Measurements from ENCODE around the gene LRRC36. TPM values are rescaled to one million over a fixed set of nuclear protein-coding genes. Genes with fewer than 3 reads are reported as not detected.

The LRRC36 gene
- total and polyA plus RNA-seq, 2 of the 13 experiments (the other 11 are each of a cell fraction or from before 2014, with no cell fraction given) = 0.12 to 0.15 TPM

GRCh38 chr16:67399749-67400704 lies 73.4 kb downstream of the LRRC36 start:
- Histone ChIP-seq H3K4me1 (ENCODE audit: insufficient read depth, low read length) (peaks cover 37% of the 10 kb centered on the region), H3K27me3 (ENCODE audit: control insufficient read depth in 1 of 2, insufficient read depth in 2 of 2, low read length in 2 of 2) (peaks cover 0 to 7% of the 10 kb centered on the region in 2 experiments; a peak in 1 of 5 replicates), H4K20me1 (ENCODE audit: insufficient read depth, low read length) (no peaks in the 10 kb centered on the region), H3K9me3 (ENCODE audit: low read length) (no peaks in the 10 kb centered on the region), H3K9ac (ENCODE audit: insufficient read depth, low read depth, low read length) (no peak overlapping the region), H3K4me2 (ENCODE audit: low read depth, low read length) (no peak overlapping the region), H2AFZ (ENCODE audit: low read length) (no peak overlapping the region), H3K4me3 (replicated peaks in 1 of 3; ENCODE audit: insufficient read depth in 1 of 3, low read depth in 2 of 3, low read length in 3 of 3) (no peak overlapping the region), H3K36me3 (replicated peaks in 1 of 2; ENCODE audit: control insufficient read depth in 1 of 2, insufficient read depth in 2 of 2, low read length in 2 of 2) (no peaks in the 10 kb centered on the region), H3K27ac (ENCODE audit: extremely low read length, insufficient read depth, low read length) (no peak overlapping the region), H3K79me2 (ENCODE audit: insufficient read depth, low read length) (no peaks in the 10 kb centered on the region)
- POLR2A ChIA-PET = no interaction called here
- DNase-seq (ENCODE audit: low spot score) = no peak
- intact Hi-C loops (cut with micrococcal nuclease; ENCODE audit: unreplicated experiment) (no loop called here), in situ Hi-C loops (cut with HindIII; ENCODE audit: extremely low pct_ligation_motif_present, low pct_unique_long_range_greater_than_20kb) (no loop called here)
- CTCF ChIA-PET (ENCODE audit: low intra/inter-chr PET ratio, low total read pairs) = interaction anchor here (1.8 kb wide), 1 partner anchor 74 kb away, joined by 6 read pairs; the partner anchor contains the start of genes KCTD19 and LRRC36
- ATAC-seq = no peak
- FAIRE-seq = no peak
- WGBS (ENCODE audit: low lambda C conversion rate) = 50% methylated on average over 11 of the region's 19 CpGs
- no TSS peak for BruUV-seq (replicated peaks)
- no peak for TF ChIP-seq ZNF782 (CRISPR knock-in tag; IDR thresholded peaks at IDR 0.05; ENCODE audit: borderline replicate concordance)
- no peak for TF ChIP-seq ZNF878 (CRISPR knock-in tag; IDR thresholded peaks at IDR 0.05)
- TF ChIP-seq LRRFIP1 (CRISPR knock-in tag; conservative IDR thresholded peaks at IDR 0.05) = no peak
- no peak for TF ChIP-seq TEAD3 (CRISPR knock-in tag; optimal IDR thresholded peaks at IDR 0.05; ENCODE audit: borderline replicate concordance)
- no peak for TF ChIP-seq KMT2A (CRISPR knock-in tag; IDR thresholded peaks at IDR 0.05)
- no peak for TF ChIP-seq KLF6 (CRISPR knock-in tag; IDR thresholded peaks at IDR 0.05)
- no peak for TF ChIP-seq ZNF709 (CRISPR knock-in tag; IDR thresholded peaks at IDR 0.05)
- TF ChIP-seq DZIP1 (CRISPR knock-in tag; IDR thresholded peaks at IDR 0.05) = no peak
- no peak for TF ChIP-seq ZFP90 (CRISPR knock-in tag; IDR thresholded peaks at IDR 0.05; ENCODE audit: borderline replicate concordance)
- no peak for TF ChIP-seq ZNF687 (CRISPR knock-in tag; IDR thresholded peaks at IDR 0.05)
- TF ChIP-seq KDM4B (CRISPR knock-in tag; IDR thresholded peaks at IDR 0.05) = no peak
- TF ChIP-seq THRA (CRISPR knock-in tag; IDR thresholded peaks at IDR 0.05; ENCODE audit: borderline replicate concordance) = no peak
